ENCODE data around the gene C8B.

Gene C8B

DNA sequence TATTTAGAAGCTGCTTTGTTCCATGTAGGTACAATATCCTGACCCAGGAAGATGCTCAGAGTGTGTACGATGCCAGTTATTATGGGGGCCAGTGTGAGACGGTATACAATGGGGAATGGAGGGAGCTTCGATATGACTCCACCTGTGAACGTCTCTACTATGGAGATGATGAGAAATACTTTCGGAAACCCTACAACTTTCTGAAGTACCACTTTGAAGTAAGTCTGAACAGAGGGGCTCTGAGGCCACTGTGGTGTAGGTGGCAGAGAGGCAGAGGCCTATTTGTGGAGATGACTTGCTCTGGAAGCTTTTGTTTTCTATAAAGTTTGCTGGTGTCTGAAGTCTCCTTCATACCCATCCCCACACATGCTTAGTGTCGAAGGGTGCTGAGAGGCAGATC lies 84.4 kb downstream of the C8B start:
- no peak for TF ChIP-seq ZBTB7A (IDR thresholded peaks at IDR 0.05; ENCODE audit: low read depth)
- TF ChIP-seq EGR1 (IDR thresholded peaks at IDR 0.05) = no peak
- no peak for TF ChIP-seq NFIC (IDR thresholded peaks at IDR 0.05)
- no peak for TF ChIP-seq CREB1 (IDR thresholded peaks at IDR 0.05; ENCODE audit: low read depth)
- TF ChIP-seq TAF1 (IDR thresholded peaks at IDR 0.05; ENCODE audit: low read depth) = no peak
- no peak for TF ChIP-seq TEAD4 (IDR thresholded peaks at IDR 0.05)
- no peak for TF ChIP-seq RAD21 (IDR thresholded peaks at IDR 0.05; ENCODE audit: low read depth)
- TF ChIP-seq TCF12 (IDR thresholded peaks at IDR 0.05; ENCODE audit: low read depth) = no peak
- TF ChIP-seq YY1 (IDR thresholded peaks at IDR 0.05; ENCODE audit: low read depth) = no peak

DNA sequence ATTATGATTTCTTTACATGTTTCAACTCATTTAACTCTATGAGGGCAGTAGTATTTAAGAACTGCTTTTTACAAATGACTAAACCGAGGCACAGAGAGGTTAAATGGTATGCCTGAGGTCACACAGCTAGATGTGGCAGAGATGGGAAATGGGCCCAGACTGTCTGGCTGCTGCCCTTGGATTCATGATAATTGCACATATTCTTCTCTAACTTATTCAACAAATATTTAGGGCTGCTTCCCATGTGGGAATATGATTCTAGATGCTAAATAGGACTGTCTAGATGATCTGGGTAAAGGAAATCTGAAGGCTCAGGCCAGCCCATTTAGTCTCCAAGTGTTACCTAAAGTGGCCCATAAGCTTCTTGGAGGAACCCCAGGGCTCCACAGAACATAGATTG lies 85.0 kb downstream of the C8B start:
- TF ChIP-seq TAF1 (IDR thresholded peaks at IDR 0.05; ENCODE audit: low read depth) (no peak), EGR1 (IDR thresholded peaks at IDR 0.05) (no peak), CREB1 (IDR thresholded peaks at IDR 0.05; ENCODE audit: low read depth) (no peak), ZBTB7A (IDR thresholded peaks at IDR 0.05; ENCODE audit: low read depth) (no peak), NFIC (IDR thresholded peaks at IDR 0.05) (no peak), FOXM1 (IDR thresholded peaks at IDR 0.05; ENCODE audit: borderline replicate concordance, low read depth) (no peak), EP300 (IDR thresholded peaks at IDR 0.05; ENCODE audit: borderline replicate concordance) (no peak), CEBPB (IDR thresholded peaks at IDR 0.05) (no peak), TEAD4 (IDR thresholded peaks at IDR 0.05) (no peak), YY1 (IDR thresholded peaks at IDR 0.05; ENCODE audit: low read depth) (no peak), RAD21 (IDR thresholded peaks at IDR 0.05; ENCODE audit: low read depth) (no peak), TCF12 (IDR thresholded peaks at IDR 0.05; ENCODE audit: low read depth) (no peak)
- TF ChIP-seq, protein P1, sequence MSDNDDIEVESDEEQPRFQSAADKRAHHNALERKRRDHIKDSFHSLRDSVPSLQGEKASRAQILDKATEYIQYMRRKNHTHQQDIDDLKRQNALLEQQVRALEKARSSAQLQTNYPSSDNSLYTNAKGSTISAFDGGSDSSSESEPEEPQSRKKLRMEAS (IDR thresholded peaks at IDR 0.05) = no peak
- TF ChIP-seq, protein P2, sequence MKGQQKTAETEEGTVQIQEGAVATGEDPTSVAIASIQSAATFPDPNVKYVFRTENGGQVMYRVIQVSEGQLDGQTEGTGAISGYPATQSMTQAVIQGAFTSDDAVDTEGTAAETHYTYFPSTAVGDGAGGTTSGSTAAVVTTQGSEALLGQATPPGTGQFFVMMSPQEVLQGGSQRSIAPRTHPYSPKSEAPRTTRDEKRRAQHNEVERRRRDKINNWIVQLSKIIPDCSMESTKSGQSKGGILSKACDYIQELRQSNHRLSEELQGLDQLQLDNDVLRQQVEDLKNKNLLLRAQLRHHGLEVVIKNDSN (IDR thresholded peaks at IDR 0.05) = no peak
- TF ChIP-seq, protein P3, sequence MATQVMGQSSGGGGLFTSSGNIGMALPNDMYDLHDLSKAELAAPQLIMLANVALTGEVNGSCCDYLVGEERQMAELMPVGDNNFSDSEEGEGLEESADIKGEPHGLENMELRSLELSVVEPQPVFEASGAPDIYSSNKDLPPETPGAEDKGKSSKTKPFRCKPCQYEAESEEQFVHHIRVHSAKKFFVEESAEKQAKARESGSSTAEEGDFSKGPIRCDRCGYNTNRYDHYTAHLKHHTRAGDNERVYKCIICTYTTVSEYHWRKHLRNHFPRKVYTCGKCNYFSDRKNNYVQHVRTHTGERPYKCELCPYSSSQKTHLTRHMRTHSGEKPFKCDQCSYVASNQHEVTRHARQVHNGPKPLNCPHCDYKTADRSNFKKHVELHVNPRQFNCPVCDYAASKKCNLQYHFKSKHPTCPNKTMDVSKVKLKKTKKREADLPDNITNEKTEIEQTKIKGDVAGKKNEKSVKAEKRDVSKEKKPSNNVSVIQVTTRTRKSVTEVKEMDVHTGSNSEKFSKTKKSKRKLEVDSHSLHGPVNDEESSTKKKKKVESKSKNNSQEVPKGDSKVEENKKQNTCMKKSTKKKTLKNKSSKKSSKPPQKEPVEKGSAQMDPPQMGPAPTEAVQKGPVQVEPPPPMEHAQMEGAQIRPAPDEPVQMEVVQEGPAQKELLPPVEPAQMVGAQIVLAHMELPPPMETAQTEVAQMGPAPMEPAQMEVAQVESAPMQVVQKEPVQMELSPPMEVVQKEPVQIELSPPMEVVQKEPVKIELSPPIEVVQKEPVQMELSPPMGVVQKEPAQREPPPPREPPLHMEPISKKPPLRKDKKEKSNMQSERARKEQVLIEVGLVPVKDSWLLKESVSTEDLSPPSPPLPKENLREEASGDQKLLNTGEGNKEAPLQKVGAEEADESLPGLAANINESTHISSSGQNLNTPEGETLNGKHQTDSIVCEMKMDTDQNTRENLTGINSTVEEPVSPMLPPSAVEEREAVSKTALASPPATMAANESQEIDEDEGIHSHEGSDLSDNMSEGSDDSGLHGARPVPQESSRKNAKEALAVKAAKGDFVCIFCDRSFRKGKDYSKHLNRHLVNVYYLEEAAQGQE (IDR thresholded peaks at IDR 0.05; ENCODE audit: low read depth) = no peak

Measured in Ishikawa (cell line).